Astrocyte (in vitro differentiated cells and primary cell): ENCODE results near the gene DDC. TPM values are rescaled to one million over a fixed set of nuclear protein-coding genes. Genes with fewer than 3 reads are reported as not detected.

ENCODE experiments used
- DNase-seq: peaks from one replicate; pipeline ENCODE4 v3.0.0-alpha.2; 2010; ENCODE audit warnings: low read depth
- FAIRE-seq: peaks from 2 replicates; lab custom pipeline; 2011; peaks lifted over from hg19 to GRCh38; lab: Jason Lieb, UNC
- H2AFZ ChIP-seq: 2 replicates; pipeline ENCODE4 v1.6.0; 2012; ENCODE audit warnings: low read depth, low read length, inconsistent platforms
- H3K27ac ChIP-seq: 2 replicates; pipeline ENCODE4 v1.5.1; 2011; ENCODE audit warnings: low read depth, low read length, inconsistent platforms
- H3K27me3 ChIP-seq: 2 replicates; pipeline ENCODE4 v1.6.0; 2011; ENCODE audit warnings: low read length, inconsistent platforms; ENCODE audit not compliant: insufficient read depth
- H3K36me3 ChIP-seq: 2 replicates; pipeline ENCODE4 v1.5.1; 2011; ENCODE audit warnings: low read length, inconsistent platforms; ENCODE audit not compliant: insufficient read depth
- H3K4me1 ChIP-seq: 2 replicates; pipeline ENCODE4 v1.5.1; 2011; ENCODE audit warnings: low read length, inconsistent platforms; ENCODE audit not compliant: insufficient read depth
- H3K4me2 ChIP-seq: 2 replicates; pipeline ENCODE4 v1.6.0; 2012; ENCODE audit warnings: low read length, inconsistent platforms
- H3K4me3 ChIP-seq: 2 replicates; pipeline ENCODE4 v1.5.1; 2011; ENCODE audit warnings: low read depth, mild to moderate bottlenecking, low read length, inconsistent platforms; ENCODE audit not compliant: insufficient read depth
- H3K79me2 ChIP-seq: 2 replicates; pipeline ENCODE4 v1.6.0; 2012; ENCODE audit warnings: mild to moderate bottlenecking, low read length, inconsistent platforms; ENCODE audit not compliant: insufficient read depth
- H3K9ac ChIP-seq: 2 replicates; pipeline ENCODE4 v1.6.0; 2012; ENCODE audit warnings: mild to moderate bottlenecking, low read length, inconsistent platforms
- H3K9me3 ChIP-seq: 2 replicates; pipeline ENCODE4 v1.5.1; 2012; ENCODE audit warnings: low read depth, mild to moderate bottlenecking, low read length, inconsistent platforms; ENCODE audit not compliant: insufficient read depth
- H4K20me1 ChIP-seq: 2 replicates; pipeline ENCODE4 v1.6.0; 2012; ENCODE audit warnings: low read length, inconsistent platforms; ENCODE audit not compliant: insufficient read depth
- H3K27ac Mint-ChIP-seq: one replicate; pipeline ENCODE4 v1.8.0; 2021; ENCODE audit warnings: mild to moderate bottlenecking, mixed read lengths; ENCODE audit not compliant: unreplicated experiment
- H3K27me3 Mint-ChIP-seq: one replicate; pipeline ENCODE4 v1.8.0; 2021; ENCODE audit warnings: low read depth, mixed read lengths; ENCODE audit not compliant: unreplicated experiment
- H3K36me3 Mint-ChIP-seq: one replicate; pipeline ENCODE4 v1.8.0; 2021; ENCODE audit warnings: low read depth, mixed read lengths; ENCODE audit not compliant: unreplicated experiment
- H3K4me1 Mint-ChIP-seq: one replicate; pipeline ENCODE4 v1.8.0; 2021; ENCODE audit warnings: low read depth, mixed read lengths; ENCODE audit not compliant: unreplicated experiment
- H3K4me3 Mint-ChIP-seq: one replicate; pipeline ENCODE4 v1.8.0; 2021; ENCODE audit warnings: mild to moderate bottlenecking, moderate library complexity, mixed read lengths; ENCODE audit not compliant: unreplicated experiment
- H3K9me3 Mint-ChIP-seq: one replicate; pipeline ENCODE4 v1.8.0; 2021; ENCODE audit warnings: mild to moderate bottlenecking, mixed read lengths; ENCODE audit not compliant: unreplicated experiment
- EZH2 ChIP-seq: IDR thresholded peaks from 2 replicates; pipeline ENCODE4 v1.6.1; 2012; ENCODE audit warnings: mild to moderate bottlenecking, low read length, inconsistent platforms; ENCODE audit not compliant: insufficient read depth
- total RNA-seq: library from RNA; stranded (reverse); gene quantifications from 2 replicates; pipeline ENCODE4 v1.2.1, GENCODE V29; 2021
- TF ChIP-seq, protein P1 (sequence below): IDR thresholded peaks from 2 replicates; pipeline ENCODE4 v1.5.1; 2011; ENCODE audit warnings: low read depth, mild to moderate bottlenecking, inconsistent platforms, low read length, moderate library complexity; ENCODE audit not compliant: insufficient read depth

Gene DDC
- total RNA-seq, 1 donor from 2014 or later: not detected

DNA sequence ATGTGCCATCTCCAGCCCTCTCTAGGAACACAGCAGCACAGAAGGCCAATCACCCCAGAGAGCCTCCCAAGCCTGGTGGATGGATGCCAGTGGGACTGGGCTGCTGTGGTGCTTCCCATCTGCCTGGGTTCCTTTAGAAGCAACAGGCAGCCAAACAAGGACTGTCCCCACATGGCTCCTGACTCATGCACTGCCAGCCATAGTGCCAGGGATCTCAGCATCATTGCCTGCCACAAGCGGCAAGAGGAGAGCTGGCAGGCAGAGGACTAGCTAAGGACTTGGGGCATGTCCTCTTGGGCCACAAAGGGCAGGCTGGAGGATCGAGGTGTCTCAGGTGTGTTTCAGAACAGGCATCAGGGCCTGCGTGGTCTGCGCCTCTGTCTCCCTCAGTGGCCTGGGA is 91.7 kb downstream of the DDC start:
- H3K4me2 ChIP-seq: no peak overlapping the region
- peaks cover 7% of the 10 kb centered on the region for H3K27me3 ChIP-seq
- no peaks in the 10 kb centered on the region for H3K36me3 ChIP-seq
- H3K4me3 Mint-ChIP-seq: no peak overlapping the region
- FAIRE-seq (no peak), DNase-seq (no peak)
- peaks cover 5% of the 10 kb centered on the region for H3K4me1 Mint-ChIP-seq
- no peak overlapping the region for H3K9ac ChIP-seq
- no peaks in the 10 kb centered on the region for H4K20me1 ChIP-seq
- no peaks in the 10 kb centered on the region for H3K4me1 ChIP-seq
- H3K36me3 Mint-ChIP-seq: no peaks in the 10 kb centered on the region
- no peak overlapping the region for H2AFZ ChIP-seq
- no peaks in the 10 kb centered on the region for H3K9me3 Mint-ChIP-seq
- H3K9me3 ChIP-seq: no peaks in the 10 kb centered on the region
- TF ChIP-seq EZH2: no peak
- TF ChIP-seq, protein P1, sequence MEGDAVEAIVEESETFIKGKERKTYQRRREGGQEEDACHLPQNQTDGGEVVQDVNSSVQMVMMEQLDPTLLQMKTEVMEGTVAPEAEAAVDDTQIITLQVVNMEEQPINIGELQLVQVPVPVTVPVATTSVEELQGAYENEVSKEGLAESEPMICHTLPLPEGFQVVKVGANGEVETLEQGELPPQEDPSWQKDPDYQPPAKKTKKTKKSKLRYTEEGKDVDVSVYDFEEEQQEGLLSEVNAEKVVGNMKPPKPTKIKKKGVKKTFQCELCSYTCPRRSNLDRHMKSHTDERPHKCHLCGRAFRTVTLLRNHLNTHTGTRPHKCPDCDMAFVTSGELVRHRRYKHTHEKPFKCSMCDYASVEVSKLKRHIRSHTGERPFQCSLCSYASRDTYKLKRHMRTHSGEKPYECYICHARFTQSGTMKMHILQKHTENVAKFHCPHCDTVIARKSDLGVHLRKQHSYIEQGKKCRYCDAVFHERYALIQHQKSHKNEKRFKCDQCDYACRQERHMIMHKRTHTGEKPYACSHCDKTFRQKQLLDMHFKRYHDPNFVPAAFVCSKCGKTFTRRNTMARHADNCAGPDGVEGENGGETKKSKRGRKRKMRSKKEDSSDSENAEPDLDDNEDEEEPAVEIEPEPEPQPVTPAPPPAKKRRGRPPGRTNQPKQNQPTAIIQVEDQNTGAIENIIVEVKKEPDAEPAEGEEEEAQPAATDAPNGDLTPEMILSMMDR: no peak
- no peak overlapping the region for H3K27ac ChIP-seq
- H3K4me3 ChIP-seq: no peak overlapping the region
- H3K27me3 Mint-ChIP-seq: peaks cover 33% of the 10 kb centered on the region
- H3K79me2 ChIP-seq: no peaks in the 10 kb centered on the region
- no peak overlapping the region for H3K27ac Mint-ChIP-seq

DNA sequence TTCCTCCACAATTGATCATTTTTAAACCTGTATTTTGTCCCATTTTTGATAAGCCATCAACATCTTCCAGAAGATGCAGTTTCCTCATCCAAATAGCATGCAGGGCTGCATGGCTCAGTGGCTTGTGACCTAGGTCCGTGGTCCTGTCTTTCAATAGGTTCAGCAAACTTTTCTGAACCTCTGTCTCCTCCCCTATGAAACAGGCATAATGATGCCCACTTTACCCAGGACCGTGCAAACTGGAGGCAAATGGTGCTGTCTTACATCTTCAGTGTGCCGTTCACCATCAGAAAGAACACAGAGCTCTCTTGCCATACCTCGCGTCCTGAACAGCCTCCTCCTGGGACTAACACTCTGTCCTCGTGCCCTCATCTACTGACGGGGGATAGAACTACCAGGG is 92.8 kb downstream of the DDC start:
- H3K4me2 ChIP-seq: no peak overlapping the region

DNA sequence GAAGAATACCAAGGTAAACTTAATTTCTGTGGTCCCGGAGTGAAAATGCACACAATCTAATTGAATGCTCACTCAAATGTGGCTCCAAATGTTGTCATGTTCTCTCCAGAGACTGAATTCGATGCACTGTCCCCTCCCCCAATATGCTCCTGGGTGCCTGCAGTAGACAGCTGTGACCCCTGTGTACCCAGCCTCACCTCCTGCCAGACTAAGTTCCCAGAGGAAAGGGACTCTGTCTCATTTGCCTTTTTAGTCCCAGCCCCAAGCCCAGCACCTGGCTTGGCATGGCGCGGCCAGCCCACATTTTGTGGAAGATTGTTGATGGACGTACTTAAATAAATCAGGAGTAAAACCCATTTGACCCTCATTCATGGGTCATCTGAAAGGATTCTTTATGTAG is 93.2 kb downstream of the DDC start:
- peaks cover 9% of the 10 kb centered on the region for H3K27me3 ChIP-seq
- H3K27ac Mint-ChIP-seq: no peak overlapping the region
- no peaks in the 10 kb centered on the region for H3K79me2 ChIP-seq
- H3K36me3 ChIP-seq: no peaks in the 10 kb centered on the region
- H3K36me3 Mint-ChIP-seq: no peaks in the 10 kb centered on the region
- H2AFZ ChIP-seq: no peak overlapping the region
- no peaks in the 10 kb centered on the region for H3K9me3 Mint-ChIP-seq
- H3K4me1 Mint-ChIP-seq: peaks cover 6% of the 10 kb centered on the region
- no peak overlapping the region for H3K4me2 ChIP-seq
- H3K4me1 ChIP-seq: no peaks in the 10 kb centered on the region
- no peak overlapping the region for H3K4me3 ChIP-seq
- no peak for FAIRE-seq
- TF ChIP-seq, protein P1: no peak
- TF ChIP-seq EZH2: no peak
- H3K9me3 ChIP-seq: no peaks in the 10 kb centered on the region
- H3K27ac ChIP-seq: no peak overlapping the region
- no peaks in the 10 kb centered on the region for H4K20me1 ChIP-seq
- peaks cover 41% of the 10 kb centered on the region for H3K27me3 Mint-ChIP-seq
- no peak overlapping the region for H3K9ac ChIP-seq
- no peak overlapping the region for H3K4me3 Mint-ChIP-seq
- DNase-seq: no peak

More for the DNA sequence above, 92.8 kb downstream of the DDC start:
- TF ChIP-seq, protein P1: no peak
- TF ChIP-seq EZH2: no peak
- Histone ChIP-seq H3K27ac (no peak overlapping the region), H3K27me3 (peaks cover 9% of the 10 kb centered on the region), H3K4me1 (no peaks in the 10 kb centered on the region), H3K9me3 (no peaks in the 10 kb centered on the region), H3K79me2 (no peaks in the 10 kb centered on the region), H3K4me3 (no peak overlapping the region), H4K20me1 (no peaks in the 10 kb centered on the region), H2AFZ (no peak overlapping the region), H3K9ac (no peak overlapping the region), H3K36me3 (no peaks in the 10 kb centered on the region)
- no peak for DNase-seq
- Mint-ChIP-seq H3K4me1 (peaks cover 6% of the 10 kb centered on the region), H3K36me3 (no peaks in the 10 kb centered on the region), H3K9me3 (no peaks in the 10 kb centered on the region), H3K4me3 (no peak overlapping the region), H3K27ac (no peak overlapping the region), H3K27me3 (peaks cover 38% of the 10 kb centered on the region)
- FAIRE-seq: no peak
